Stomach (tissue), 9 donors: ENCODE data around the gene AFMID. TPM values are rescaled to one million over a fixed set of nuclear protein-coding genes. Genes with fewer than 3 reads are reported as not detected.

ENCODE experiments used
- DNase-seq, 2 donors: peaks; one replicate each; pipeline versions ENCODE4 v3.0.0 to v3.0.0-alpha.2; 2013 to 2019
- H3K27ac ChIP-seq, 5 donors: fragments of 200-600 bp in 4 of 5; sonication (generic) in 4 of 5; one replicate each; pipeline ENCODE4 v1.5.1; 2013 to 2019; ENCODE audit warnings: mild to moderate bottlenecking in 1 of 5, moderate library complexity in 1 of 5
- H3K27me3 ChIP-seq, 3 donors: fragments of 200-600 bp; sonication (generic); one replicate each; pipeline ENCODE4 v1.5.1; 2017 to 2019; ENCODE audit warnings: mixed run types in 1 of 3
- H3K36me3 ChIP-seq, 4 donors: fragments of 200-600 bp; sonication (generic); 1 replicate in 3 of 4; 2 replicates in 1 of 4; pipeline ENCODE4 v1.5.1; 2016 to 2019
- H3K4me1 ChIP-seq, 4 donors: fragments of 200-600 bp; sonication (generic); one replicate each; pipeline ENCODE4 v1.5.1; 2016 to 2019
- H3K4me3 ChIP-seq, 4 donors: fragments of 200-600 bp; sonication (generic) in 3 of 4; one replicate each; pipeline ENCODE4 v1.5.1; 2016 to 2019; ENCODE audit warnings: mild to moderate bottlenecking in 1 of 4
- H3K9me3 ChIP-seq, 4 donors: fragments of 200-600 bp; sonication (generic); one replicate each; pipeline ENCODE4 v1.5.1; 2016 to 2019
- EP300 ChIP-seq: sonication (generic); formaldehyde crosslinking; IDR thresholded peaks from one replicate; pipeline ENCODE4 v1.6.1; 2017; ENCODE audit warnings: antibody characterized with exemption
- POLR2A ChIP-seq, 4 donors: fragments of 450-650 bp; IDR thresholded peaks; one replicate each; pipeline ENCODE4 v1.6.1; 2016; ENCODE audit warnings: antibody characterized with exemption in 4 of 4, control low read depth in 2 of 4, mild to moderate bottlenecking in 1 of 4, moderate library complexity in 1 of 4
- POLR2AphosphoS5 ChIP-seq, 3 donors: sonication (generic); formaldehyde crosslinking; IDR thresholded peaks; one replicate each; pipeline ENCODE4 v1.6.1; 2016; ENCODE audit warnings: antibody characterized with exemption in 3 of 3
- WGBS, 5 donors: extraction: QIAGEN DNeasy Blood & Tissue Kit in 3 of 5; methylation state at CpG; one replicate each; pipeline versions ENCODE4 v1.1.5 to v1.1.7; 2013 to 2018; 5-methylcytosine and 5-hydroxymethylcytosine counted together
- intact Hi-C: fragments of 100-400 bp; cut with DNase I; formaldehyde crosslinking; loops from one replicate; pipeline ENCODE4 v1.15.1; 2023; ENCODE audit warnings: low total_unique reads
- polyA plus RNA-seq, 3 donors: library from polyadenylated mRNA; stranded (reverse); fragments of 200-250 nt; gene quantifications; one replicate each; pipeline ENCODE4 v1.2.3, GENCODE V29; 2013
- total RNA-seq, 5 donors: library from RNA; depleted of rRNA; stranded (reverse); fragments of >200 nt; gene quantifications; one replicate each; pipeline versions ENCODE4 v1.1.0 to v1.2.3, GENCODE V29; 2014 to 2016
- TF ChIP-seq, protein P1 (sequence below), 7 experiments: fragments of 450-650 bp in 4 of 7; fragments of 200-600 bp in 3 of 7; sonication (generic) in 3 of 7; IDR thresholded peaks; one replicate each; pipeline ENCODE4 v1.5.1; 2016 to 2019; ENCODE audit warnings: antibody characterized with exemption in 7 of 7, control low read depth in 2 of 7, mild to moderate bottlenecking in 1 of 7
- donor health status: healthy with polysubstance abuse.
- donor health status: Bipolar disorder and iron deficiency.
- donor health status: healthy.

Gene AFMID
- total and polyA plus RNA-seq, 8 donors, result 25.7 to 189 (median 61.3) TPM

DNA sequence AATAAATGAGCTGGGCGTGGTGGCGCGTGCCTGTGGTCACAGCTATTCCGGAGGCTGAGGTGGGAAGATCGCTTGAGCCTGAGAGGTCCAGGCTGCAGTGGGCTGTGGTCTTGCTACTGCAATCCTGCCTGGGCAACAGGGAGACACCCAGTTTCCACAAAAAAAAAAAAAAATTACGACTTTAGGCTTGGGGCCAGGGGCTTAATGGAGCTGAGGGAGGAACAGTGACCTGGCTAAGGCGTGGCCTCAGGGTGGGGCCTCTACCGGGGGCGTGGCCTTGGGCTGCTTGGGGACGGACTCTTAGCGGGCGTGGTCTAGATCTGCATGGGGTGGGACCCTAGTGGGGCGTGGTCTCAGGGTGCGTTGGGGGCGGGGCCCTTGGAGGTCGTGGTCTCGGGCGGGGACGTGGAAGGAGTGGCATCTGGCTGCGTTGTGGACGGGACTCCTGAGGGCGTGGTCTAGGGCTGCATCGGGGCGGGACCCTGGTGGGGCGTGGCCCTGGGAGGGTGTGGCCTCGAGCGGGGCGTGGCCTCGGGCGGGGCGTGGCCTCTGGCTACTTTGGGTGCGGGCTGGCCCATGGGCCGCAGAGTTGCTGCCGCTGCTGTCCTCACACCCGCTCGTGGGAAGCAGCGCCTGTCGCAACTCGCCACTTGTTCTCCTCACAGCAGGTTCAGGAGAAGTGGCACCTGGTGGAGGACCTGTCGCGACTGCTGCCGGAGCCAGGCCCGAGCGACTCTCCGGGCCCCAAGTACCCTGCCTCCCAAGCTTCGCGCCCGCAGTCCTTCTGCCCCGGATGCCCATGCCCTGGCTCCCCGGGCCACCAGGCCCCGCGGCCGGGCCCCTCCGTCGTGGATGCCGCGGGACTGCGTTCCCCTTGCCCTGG is 46.8 kb upstream of the AFMID start:
- DNase-seq, result peak; percentile 96
- 16 to 27% (median 22%) methylated on average over 31 to 58 of the region's 58 CpGs for WGBS, 5 donors
- intact Hi-C loops, result no loop called here
- Histone ChIP-seq H3K9me3 (no peaks in the 10 kb centered on the region), H3K27me3 (no peaks in the 10 kb centered on the region), H3K4me3 (peak overlapping the region; percentile 13 to 22 (median 20)), H3K36me3 (peaks cover 0 to 3% (median 0%) of the 10 kb centered on the region in 4 donors), H3K27ac (peak overlapping the region; percentile 22 to 52 (median 48)), H3K4me1 (peaks cover 32 to 84% (median 50%) of the 10 kb centered on the region in 4 donors)
- TF ChIP-seq POLR2AphosphoS5 (IDR thresholded peaks at IDR 0.05), result peak in 2 of 3 donors; percentile 51 to 71
- TF ChIP-seq, protein P1, sequence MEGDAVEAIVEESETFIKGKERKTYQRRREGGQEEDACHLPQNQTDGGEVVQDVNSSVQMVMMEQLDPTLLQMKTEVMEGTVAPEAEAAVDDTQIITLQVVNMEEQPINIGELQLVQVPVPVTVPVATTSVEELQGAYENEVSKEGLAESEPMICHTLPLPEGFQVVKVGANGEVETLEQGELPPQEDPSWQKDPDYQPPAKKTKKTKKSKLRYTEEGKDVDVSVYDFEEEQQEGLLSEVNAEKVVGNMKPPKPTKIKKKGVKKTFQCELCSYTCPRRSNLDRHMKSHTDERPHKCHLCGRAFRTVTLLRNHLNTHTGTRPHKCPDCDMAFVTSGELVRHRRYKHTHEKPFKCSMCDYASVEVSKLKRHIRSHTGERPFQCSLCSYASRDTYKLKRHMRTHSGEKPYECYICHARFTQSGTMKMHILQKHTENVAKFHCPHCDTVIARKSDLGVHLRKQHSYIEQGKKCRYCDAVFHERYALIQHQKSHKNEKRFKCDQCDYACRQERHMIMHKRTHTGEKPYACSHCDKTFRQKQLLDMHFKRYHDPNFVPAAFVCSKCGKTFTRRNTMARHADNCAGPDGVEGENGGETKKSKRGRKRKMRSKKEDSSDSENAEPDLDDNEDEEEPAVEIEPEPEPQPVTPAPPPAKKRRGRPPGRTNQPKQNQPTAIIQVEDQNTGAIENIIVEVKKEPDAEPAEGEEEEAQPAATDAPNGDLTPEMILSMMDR (IDR thresholded peaks at IDR 0.05), result no peak

DNA sequence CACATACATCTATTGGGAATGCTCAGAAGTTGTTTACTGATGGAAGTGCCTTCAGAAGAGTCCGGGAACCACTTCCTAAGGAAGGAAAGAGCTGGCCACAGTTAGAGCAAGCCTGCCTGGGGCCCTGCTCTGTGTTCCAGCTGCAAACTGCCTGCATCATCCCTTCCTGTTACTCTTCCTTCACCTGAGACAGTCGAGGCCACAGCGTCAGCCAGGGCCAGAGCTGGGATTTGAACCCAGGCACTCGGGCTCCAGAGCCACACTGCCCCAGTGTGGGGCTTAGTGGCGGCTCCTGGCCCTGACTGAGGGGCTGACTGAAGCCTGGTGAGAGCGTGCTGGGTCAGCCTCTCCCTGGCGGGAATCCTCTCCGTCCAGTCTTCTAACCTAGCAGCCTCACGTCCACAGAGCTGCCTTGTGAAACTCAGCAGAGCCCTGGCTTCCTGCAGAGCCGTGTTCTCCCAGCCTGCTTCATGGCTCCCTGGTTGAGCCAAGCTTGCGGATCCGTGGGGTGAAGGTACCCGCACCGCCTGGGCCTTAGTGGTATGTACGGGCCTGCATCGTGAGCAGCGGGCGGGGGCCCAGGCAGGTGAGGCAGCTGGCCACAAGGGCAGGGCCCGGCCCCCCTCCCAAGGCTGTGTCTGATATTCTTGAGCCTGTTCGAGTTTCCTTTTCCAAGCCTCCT is 45.6 kb upstream of the AFMID start:
- Histone ChIP-seq H3K36me3 (no peaks in the 10 kb centered on the region), H3K9me3 (no peaks in the 10 kb centered on the region), H3K27ac (peak overlapping the region in 1 of 5 donors; percentile 61), H3K27me3 (no peaks in the 10 kb centered on the region), H3K4me3 (no peak overlapping the region), H3K4me1 (peaks cover 39 to 90% (median 61%) of the 10 kb centered on the region in 4 donors)
- WGBS, 5 donors, result 67 to 74% (median 72%) methylated on average over 16 to 20 of the region's 20 CpGs
- intact Hi-C loops, result no loop called here
- TF ChIP-seq POLR2A (IDR thresholded peaks at IDR 0.05) (no peak), EP300 (no peak), POLR2AphosphoS5 (IDR thresholded peaks at IDR 0.05) (no peak)
- TF ChIP-seq, protein P1 (IDR thresholded peaks at IDR 0.05), result no peak
- peak in 1 of 2 donors; percentile 36 for DNase-seq

DNA sequence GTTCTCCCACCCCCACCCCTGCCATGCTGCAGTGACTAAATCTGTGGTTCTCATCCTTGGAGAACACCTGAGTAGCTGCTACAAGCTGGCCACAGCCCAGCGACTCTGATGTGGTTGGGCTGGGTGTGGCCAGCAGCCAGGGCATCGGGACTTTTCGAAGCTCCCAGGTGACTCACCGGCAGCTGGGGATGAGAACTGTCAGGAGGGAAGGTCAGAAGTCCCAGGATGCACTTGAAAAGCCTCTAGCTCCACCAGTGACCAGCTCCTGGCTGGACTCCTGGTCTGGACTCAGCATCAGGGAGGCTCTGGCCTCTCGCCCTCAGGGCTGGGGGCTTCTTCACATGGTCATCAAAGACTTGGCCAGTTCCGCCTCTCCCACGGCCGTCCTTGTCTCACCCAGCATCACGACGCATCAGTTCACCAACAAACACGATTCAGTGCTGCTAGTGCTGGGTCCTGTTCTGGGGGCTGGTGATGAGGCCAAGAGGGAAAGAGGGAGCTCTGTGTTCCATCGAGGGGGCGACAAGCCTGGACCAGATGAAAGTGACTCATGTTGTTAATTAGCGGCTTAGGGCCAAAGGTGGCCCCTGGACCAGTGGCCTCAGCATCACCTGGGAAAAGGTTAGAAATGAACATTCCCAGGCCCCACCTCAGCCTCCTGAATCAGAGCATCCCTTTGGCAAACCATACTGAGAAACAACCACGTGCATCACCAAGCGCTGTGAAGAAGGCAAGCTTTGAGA is 44.9 kb upstream of the AFMID start:
- H3K27ac ChIP-seq, result peak overlapping the region in 1 of 5 donors; percentile 61
- H3K27me3 ChIP-seq, result no peaks in the 10 kb centered on the region
- H3K4me1 ChIP-seq, result peaks cover 39 to 92% (median 62%) of the 10 kb centered on the region in 4 donors
- intact Hi-C loops, result no loop called here
- peak; percentile 73 to 79 for DNase-seq
- no peak overlapping the region for H3K4me3 ChIP-seq
- 61 to 84% (median 69%) methylated on average over 14 to 16 of the region's 16 CpGs for whole genome bisulfite sequencing, 5 donors
- no peaks in the 10 kb centered on the region for H3K9me3 ChIP-seq
- no peaks in the 10 kb centered on the region for H3K36me3 ChIP-seq
- TF ChIP-seq EP300, result no peak
- TF ChIP-seq, protein P1 (IDR thresholded peaks at IDR 0.05), result no peak
- TF ChIP-seq POLR2AphosphoS5 (IDR thresholded peaks at IDR 0.05), result no peak
- no peak for TF ChIP-seq POLR2A (IDR thresholded peaks at IDR 0.05)
